Islet of Langerhans (tissue), 1 donor: Measurements from ENCODE around the gene GLYATL1.
"Not testable (repeated sequence)": the region's sequence is repeated elsewhere in the genome, so short reads cannot be mapped to it uniquely, and the experiment has no call there.

Source experiments
- FAIRE-seq: peaks from one replicate; lab custom pipeline; 2011; peaks lifted over from hg19 to GRCh38; lab: Jason Lieb, UNC

Gene GLYATL1

GRCh38 chr11:58999291-58999680 lies 60.0 kb downstream of the GLYATL1 start:
- FAIRE-seq: no peak

GRCh38 chr11:59000003-59000402 lies 60.7 kb downstream of the GLYATL1 start:
- FAIRE-seq: no peak

GRCh38 chr11:59002006-59002405 lies 62.7 kb downstream of the GLYATL1 start:
- not testable (repeated sequence) for FAIRE-seq
